Measurements from ENCODE around the gene RNASE11.
A peak's percentile ranks its signal among the peaks of the same experiment; 100 is the strongest.
"Not testable (repeated sequence)": the region's sequence is repeated elsewhere in the genome, so short reads cannot be mapped to it uniquely, and the experiment has no call there.

RNASE11 gene

DNA sequence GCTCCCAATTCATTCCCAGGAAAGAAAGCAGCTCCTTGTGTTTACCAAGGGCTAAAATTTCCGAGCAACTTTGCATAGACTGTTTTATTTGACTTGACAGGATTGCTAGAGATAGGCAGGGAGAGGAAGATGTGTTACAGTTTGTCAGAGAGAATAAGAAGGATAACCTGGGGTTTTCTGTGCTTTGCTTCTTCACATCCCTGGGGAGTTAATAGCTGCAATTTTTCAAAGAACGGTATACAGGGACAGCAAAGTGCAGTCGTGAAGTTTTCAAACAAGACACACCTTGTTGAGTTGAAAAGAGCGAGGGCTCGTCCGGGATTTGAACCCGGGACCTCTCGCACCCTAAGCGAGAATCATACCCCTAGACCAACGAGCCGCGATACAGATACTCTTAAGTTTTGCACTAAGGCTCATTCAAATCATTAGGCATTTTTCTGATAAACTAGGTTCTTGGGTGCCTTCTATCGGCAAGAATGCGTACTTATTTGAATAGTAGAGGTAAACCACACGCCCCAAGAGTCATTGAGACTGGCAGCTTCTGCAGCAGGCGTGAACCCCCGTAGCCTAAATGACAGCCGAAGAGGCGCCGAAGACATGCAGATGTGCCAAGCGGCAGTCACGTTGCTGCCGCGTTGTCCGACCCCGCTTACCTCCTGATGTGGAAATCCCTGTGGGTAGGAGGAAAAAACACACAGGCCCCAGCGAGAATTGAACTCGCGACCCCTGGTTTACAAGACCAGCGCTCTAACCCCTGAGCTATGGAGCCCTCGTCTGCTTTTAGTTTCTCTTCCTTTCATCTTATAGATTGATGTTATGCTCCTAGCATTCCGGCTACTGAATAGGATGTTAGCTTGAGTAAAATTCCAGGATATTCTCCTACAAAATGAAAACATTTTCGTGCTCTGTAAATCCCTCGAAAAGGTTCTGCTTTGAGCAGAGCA lies 25.6 kb upstream of the RNASE11 start:
- peak; percentile 88 for DNase-seq

DNA sequence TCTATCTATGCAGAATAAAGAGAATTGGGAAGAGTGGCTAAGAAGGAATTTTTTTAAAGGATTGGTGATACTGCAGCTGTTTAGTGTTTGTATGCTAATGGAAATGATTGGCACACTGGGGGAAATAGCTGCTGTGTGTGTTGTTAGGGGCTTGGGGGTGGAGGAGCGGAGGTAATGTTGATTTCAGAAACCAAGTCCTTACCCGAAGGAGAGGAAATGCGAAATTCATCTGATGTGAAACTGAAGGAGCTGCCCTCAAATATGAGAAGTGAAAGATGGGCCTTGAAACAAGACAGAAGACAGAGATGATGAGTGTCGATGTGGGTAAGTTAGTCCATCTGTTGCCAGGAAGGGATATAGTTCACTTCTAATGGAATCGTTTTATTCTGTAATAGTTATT lies 24.6 kb upstream of the RNASE11 start:
- no peak for DNase-seq

DNA sequence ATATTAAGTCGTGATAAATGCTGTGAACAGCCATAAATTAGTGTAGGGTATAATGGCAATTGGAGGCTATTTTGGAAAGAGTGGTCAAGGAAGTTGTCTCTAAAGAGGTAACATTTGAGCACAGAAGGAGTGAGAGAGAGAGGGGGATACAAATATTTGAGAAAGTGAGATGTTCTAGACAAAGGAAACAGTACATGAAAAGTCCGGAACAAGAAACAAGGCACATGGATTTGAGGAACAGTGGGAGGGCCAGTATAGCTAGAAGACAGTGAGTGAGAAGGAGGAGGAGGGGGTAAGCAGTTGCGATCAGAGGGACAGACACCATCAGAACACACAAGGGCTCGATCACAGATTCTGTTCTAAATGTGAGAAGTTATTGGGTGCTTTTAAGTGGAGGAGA lies 23.5 kb upstream of the RNASE11 start:
- no peak for DNase-seq

DNA sequence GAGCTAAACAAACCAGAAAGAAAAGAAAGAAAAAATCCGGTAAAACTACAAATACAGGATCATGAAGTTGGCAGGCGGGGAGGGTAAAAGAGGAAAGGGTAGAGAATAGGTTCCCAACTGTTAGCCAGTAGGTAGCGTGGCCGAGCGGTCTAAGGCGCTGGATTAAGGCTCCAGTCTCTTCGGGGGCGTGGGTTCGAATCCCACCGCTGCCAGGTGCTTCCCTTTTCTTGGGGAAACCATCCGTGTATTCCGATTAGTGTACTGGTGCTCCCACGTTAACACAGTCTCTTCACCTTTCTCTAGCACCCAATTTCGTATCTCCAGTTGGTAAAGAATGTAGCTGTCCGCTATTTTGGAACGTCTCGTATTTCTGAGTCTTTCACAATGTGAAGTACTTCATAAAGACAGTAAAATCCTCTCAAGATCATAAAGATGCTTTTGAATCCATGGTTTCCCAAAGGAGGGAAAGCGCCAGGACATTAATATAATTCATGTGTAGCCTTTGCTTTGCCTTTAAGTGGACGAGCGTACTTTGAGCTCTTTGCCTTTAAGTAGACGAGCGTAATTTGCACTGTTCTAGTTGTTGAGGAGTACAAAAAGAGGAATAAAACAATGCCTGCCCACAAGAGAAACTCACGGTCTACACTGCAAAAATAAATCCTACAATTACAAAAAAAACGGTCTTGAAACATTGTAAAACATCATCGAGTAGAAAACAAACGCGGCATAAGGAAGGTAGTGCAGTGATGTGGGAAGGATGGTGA lies 22.4 kb upstream of the RNASE11 start:
- peak; percentile 86 for DNase-seq

DNA sequence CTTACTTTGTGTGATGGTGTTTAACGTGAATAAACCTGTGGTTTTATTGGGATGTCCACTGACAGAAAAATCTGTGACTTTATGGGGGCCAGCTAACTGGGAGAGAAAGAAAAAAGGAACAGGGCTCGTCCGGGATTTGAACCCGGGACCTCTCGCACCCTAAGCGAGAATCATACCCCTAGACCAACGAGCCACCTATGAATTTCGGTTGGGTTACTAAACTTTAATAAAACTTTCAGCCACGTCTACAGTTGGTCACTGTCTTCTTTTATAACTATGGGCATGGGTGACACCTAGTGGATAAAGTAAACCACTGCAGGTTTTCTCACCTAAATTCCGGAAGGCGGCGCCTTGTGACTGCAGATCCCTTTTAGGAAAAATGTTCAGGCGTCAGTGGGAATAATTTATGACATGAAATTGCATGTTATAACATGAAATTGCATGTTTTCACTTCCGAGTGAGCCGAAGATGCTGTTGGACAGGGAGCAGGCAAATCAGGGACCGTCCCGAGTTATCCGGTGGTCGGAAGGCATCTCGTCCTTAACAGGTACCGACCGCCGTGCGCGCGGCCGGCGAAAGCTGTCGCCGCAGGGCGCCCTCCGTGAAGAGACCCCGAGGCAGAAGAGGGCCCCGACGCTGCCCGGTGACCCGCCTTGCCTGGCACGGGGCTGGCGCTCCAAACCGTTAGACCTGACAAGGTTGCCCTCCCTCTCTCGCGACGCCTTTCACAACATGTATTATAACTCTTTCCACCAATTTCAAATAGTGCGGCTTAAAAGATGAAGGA lies 21.6 kb upstream of the RNASE11 start:
- peak; percentile 82 for DNase-seq

DNA sequence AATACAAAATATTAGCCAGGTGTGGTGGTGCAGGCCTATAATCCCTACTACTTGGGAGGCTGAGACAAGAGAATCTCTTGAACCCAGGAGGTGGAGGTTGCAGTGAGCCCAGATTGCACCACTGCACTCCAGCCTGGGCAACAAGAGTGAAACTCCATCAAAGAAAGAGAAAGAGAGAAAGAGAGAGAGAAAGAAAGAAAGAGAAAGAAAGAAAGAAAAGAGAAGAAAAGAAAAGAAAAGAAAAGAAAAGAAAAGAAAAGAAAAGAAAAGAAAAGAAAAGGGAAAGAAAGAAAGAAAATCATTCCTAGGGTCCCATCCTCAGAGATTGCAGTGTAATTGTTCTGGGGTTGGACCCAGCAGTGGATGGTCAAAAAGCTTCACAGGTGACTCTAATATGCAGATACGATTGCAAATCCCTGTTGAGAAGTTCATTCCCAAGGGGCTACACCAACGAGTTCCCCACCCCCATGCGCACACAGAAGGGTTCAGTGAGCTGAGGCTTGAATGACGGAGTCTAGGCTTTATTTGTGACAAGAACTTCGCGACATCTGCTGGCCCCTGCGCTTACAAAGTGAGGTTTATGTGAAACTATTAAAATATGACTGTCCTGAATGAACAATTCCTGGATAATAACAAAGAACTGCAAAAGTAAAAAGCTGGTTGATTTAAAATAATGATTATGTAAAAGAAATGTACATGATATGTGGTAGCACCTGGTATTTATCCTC lies 20.7 kb upstream of the RNASE11 start:
- no peak for DNase-seq

DNA sequence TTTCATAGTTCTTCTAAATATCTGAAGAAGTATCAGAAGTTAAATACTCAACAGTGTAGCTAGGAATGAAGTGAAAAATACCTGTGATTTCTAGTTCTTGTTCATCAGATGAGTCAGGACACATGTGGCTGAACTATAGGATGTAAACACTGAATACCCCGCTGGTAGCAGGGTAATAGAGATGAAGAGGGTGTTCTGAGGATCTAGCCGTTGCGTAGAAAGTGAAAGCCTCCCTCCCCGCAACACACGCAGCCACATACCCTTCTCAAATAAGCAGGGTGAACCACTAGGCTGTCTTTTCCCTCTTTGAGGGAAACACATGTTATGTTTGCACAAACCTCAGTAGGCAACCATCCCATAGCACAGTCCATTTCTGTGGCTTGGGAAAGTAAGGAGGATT lies 19.8 kb upstream of the RNASE11 start:
- no peak for DNase-seq

DNA sequence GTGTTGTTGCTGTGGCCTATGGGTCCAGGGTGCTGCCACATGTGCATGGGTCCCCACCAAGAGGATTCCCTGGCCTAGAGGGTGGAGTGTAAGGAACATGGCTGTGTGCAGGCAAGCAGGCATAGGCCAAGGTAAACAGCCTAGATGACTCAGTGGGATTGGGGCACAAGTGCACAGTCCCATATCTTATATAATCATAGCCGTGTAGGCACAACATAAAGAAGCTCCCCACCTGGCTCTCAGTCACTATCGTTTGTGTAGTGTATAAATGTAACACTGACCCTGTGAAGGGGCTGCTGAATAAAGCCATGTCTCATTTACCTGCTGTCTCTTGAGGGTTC lies 19.1 kb upstream of the RNASE11 start:
- DNase-seq = no peak

DNA sequence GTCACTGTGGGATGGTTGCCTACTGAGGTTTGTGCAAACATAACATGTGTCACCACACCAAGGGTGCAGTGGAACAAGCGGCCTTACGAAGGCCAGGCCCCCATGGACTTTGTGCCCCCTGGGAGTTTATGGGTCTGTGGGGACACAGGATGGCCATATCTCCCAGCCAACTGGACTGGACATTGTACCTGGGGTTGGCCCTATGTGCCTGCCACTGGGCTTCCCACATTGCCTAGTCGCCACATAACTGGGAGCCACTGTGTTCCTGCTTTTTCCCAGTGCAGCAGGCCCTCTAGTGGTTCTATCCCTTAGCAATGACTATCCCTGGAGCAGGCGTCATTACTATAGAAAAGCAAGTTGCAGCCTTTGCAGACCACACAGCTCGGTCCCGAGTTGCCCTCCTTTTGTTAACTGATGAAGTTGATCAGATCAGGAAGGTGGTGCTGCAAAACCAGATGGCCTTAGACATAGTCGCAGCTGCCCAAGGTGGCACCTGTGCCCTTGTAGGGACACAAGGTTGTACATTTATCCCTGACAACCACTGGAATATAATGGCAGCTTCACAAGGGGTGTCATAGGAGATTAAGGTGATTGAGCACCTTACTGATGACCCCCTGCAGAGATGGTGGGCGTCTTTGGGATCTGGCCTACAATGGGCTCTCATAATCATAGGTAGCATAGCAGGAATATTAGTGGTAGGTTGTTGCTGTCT lies 18.5 kb upstream of the RNASE11 start:
- DNase-seq = no peak

DNA sequence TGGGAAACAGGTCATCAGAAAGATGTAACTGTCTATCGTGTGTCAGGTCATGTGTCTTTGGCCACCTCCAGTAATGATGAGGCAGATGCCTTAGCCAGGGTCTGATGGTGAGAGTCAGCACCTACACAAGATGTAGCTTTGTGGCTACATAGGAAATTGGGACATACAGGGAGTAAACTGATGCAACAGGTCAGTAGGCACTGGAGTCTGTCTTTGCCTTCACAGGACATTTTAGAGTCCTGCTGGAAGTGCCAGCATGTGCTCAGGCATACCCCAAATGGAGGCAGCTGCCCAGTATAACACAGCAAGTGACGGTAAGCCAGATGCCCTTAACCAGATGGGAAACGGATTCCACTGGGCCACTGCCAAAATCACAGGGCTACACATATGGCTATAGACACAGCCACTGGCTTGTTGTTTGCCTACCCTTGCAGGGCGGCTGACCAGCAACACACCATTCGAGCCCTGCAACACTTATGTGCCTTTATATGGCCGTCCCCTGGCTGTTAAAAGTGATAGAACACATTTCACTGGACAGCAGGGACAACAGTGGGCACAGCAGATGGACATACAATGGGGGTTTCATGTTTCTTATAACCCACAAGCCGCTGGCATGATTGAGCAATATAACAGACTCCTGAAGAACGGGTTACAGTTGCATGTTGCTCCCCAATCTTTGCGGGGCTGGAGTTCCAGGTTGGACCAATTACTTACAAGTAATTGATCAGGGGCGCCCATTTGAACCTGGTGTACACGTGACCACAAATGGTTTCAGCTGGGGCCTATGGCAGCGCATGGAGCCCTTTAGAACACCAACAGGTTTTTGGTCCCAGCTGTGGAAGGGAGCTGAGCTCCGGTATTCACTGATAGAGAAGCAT lies 16.3 kb upstream of the RNASE11 start:
- DNase-seq = no peak

DNA sequence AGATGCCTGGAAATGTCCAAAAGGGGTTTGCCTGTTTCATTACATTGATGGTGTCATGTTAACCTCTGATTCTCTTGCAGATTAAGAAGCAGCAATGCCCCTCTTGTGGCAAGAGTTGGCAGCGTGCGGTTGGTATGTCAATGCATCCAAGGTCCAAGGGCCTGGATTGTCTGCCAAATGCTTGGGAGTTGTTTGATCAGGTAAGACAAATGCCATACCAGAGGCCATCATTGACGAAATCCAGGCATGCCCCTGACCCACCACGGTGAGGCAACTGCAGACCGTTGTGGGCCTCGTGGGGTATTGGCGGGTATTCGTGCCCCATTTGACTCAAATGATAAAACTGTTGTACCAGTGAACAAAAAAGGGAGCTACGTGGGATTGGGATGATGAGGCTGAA lies 14.8 kb upstream of the RNASE11 start:
- DNase-seq = no peak

DNA sequence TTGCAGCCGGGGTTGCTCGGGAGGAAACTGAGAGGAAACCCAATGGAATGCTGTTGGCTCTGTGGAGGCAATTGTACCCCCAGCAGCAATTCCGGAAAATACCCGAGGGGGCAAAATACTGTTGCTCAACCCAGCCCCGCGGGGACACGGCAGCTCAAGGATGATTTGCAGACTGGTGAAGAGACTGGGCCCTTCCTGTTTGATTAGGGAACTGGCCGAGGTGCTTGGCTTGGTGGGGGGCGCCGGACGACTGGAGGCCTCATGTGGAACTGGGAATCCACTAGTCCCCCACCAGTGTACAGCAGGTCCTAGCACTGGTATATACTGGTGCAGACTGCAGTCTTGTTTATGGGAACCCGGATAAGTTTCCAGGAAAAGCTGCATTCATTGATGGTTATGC lies 13.7 kb upstream of the RNASE11 start:
- no peak for DNase-seq

DNA sequence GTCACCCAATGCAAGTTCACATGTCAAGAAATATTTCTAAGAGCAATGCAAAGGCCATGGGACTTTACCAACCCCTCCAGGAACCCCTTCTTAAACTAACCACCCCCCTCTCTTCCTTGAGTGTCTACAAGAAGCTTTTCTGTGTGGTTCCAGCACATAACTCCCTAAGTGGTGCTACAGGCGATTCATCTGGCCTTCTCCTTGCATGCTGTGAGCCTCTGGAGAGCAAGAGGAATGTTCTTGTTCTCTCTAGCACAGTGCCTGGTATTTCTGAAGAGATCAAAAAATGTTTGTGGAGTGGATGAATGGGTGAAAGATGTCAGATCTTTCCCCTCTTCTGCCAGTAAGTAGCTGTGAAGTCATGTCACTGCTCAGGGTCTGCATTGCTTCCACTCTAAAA lies 9.3 kb upstream of the RNASE11 start:
- DNase-seq = no peak

DNA sequence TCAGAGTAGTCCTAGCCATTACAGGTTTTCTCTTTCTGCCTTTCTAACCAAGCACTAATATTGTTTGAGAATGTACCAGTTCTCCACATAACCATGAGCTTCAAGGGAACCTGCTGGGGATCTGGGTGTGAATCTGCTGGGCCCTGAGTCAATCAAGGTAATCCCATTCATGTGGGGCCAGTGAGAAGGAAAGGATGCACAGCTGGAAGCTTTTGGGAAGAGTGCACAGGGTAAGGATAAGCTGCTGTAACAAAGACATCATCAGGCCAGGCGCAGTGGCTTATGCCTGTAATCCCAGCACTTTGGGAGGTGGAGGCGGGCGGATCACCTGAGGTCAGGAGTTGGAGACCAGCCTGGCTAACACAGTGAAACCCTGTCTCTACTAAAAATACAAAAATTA lies 7.9 kb upstream of the RNASE11 start:
- DNase-seq = not testable (repeated sequence)

DNA sequence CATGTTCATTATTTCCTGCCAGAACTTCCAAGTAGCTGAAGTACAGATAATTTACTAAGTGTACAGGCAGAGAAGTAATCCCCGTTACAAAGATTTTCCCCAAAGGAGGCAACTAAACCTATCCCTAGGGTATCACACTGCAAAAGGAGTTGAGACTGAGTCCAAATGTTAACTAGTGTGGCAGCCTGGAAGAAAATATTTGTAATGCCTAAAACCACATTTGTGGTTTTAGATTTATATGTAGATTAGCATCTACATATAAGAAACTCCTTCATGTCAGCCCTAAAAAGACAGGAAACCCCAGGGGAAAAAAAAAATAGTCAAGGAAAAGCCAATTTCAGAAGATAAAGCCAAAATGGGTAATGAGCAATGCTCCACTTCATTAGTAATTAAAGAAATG lies 4.8 kb upstream of the RNASE11 start:
- no peak for DNase-seq

DNA sequence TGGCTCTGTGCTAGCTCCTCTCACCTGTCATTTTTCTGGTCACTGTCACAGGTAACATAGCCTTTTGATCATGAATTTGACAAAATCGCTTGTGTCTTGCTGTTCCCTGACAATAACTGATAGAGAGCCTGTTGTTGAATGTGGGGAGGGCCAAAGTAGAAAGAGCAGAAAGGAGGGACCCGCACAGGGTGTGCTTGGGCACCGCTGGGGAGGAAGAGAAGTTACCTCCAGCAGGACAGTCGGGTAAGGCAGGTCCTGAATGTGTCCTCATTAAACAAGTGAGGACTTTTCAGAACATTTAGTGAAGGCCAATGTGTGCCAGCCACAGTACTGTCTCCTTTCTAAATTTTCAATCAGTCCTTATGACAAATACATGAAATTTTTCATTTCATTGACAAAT lies 3.4 kb upstream of the RNASE11 start, which contains the start of gene RNASE12:
TSS of gene RNASE12 (minus strand) at position 142 of the 400 bp plus-strand sequence. CDS start 653 bp downstream, outside the sequence.
- DNase-seq = no peak

DNA sequence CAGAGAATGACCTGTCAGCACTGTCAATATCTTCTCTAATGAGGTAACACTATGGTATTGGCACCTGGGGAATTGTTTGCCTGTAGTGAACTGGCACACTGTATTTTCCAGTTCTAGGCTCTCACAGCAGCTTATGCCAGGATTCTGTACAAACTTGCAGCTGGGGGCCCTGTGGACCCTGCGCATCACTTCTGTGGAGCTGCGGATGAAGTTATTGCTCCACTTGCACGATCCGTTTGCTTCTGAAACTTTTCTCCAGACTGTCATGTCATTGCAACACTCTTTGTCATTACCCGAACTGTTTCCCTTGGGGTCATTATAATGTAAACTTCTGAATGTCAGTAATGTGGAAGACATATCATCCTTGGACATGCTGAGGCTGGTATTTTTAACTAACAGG lies 3.9 kb downstream of the RNASE11 start:
- DNase-seq = no peak

DNA sequence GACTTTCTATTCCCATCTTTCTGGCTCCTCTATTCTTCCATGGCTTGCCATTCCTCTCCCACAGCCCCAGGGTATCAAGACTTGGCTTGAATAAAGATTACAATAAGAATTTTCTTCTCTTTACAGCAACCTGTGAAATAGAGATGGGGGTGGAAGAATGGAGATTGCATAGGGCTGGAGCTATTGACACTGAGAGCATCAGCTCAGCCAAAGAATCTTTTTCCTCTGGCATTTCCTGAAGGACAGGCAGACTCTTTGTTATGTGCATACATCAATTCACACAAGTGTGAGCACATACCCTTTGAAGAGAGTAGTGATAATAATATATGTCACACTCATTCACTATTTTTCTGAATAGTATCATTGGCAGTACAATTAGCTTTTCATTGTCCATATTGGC lies 4.7 kb downstream of the RNASE11 start:
- DNase-seq = no peak

DNA sequence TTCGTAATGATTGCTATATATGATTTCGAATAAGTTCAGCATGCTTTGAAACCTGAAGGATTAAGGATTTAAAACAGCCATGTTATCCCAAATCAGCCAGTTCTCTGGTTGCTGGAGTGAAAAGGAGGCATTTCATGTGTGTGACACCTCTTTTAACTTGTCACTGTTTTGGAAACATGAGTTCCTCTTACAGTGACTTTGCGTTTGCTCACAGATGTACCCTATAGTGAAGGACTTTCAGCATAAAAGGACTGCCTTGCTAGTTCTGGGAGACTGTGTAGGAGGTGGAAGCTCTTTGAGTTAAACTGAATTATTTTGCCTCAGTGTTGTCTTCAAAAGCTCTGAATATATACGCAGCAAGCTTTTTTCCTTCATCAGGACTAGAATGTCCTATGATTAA lies 7.6 kb downstream of the RNASE11 start:
- no peak for DNase-seq

DNA sequence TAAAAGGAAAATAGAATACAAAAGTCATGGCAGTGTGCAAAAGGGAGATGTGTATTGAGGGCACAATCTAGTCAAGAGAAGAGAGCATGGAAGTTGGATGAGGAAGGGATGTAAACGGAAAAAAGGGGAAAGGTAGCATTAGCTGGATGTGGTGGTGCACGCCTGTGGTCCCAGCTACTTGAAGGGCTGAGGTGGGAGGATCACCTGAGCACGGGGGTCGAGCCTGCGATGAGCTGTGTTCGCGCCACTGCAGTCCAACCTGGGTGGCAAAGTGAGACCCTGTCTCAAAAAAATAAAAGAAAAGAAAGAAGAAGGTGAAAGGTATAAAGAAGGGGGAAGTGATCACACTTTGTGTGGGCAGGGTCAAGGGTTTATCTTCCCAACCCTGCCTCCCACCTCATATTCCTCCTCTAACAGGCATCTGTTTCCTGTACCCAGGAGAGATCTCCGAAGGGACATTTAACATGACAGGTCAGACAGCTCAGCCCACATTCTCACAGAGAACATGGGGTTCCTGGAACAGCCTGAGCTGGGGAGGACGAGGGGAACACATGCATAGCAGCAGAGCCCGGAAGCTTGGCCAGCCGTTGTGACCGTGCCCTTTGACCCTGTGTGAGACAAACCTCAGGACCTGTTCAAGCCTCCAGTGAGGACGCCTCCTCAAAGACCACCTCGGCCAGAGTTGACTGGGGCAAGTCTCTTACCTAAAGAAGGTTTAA lies 8.9 kb downstream of the RNASE11 start:
- DNase-seq = no peak
